ELR (cell line): ENCODE results near the gene PKHD1.
"Not testable (repeated sequence)": the region's sequence is repeated elsewhere in the genome, so short reads cannot be mapped to it uniquely, and the experiment has no call there.

ENCODE experiments used
- DNase-seq: peaks from one replicate; pipeline ENCODE4 v3.0.0-alpha.2; 2015; ENCODE audit warnings: low read depth

PKHD1 gene

DNA sequence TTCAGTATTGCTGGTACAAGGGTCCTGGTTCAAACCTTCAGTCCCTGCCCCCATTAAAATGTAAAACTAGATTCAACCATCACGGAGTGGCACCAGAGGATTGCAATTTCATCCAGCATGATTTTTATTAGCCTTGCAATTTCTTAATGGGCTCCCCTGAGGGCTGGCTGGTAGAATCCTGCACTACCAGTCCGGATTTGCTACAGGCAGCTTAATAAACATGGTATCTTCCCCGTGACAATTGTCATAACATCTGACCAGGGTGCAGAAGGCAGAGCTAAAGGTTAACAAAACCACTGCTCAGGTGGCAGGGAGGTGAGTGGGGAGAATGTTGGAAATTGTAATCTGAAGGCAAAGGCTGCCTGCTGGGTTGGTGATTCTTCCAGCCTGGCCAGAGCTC, 94.5 kb downstream of the PKHD1 start:
- DNase-seq = no peak

DNA sequence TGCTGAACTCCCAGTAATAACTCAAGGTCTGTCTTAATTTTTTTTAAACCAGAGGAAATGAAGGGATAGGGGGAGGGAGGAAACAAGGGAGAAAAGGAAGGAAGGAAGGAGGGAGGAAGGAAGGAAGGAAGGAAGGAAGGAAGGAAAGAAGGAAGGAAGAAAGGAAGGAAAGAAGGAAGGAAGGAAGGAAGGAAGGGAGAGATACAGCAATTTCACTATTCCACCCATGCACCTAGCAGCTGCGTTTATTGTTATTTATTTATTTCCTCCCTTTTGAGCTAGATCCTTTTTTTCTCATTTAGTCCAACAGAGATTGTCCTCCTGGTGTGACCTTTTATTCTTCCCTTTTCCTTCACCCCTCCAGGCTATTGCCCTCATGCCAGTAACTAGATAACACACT, 97.6 kb downstream of the PKHD1 start:
- DNase-seq = no peak

DNA sequence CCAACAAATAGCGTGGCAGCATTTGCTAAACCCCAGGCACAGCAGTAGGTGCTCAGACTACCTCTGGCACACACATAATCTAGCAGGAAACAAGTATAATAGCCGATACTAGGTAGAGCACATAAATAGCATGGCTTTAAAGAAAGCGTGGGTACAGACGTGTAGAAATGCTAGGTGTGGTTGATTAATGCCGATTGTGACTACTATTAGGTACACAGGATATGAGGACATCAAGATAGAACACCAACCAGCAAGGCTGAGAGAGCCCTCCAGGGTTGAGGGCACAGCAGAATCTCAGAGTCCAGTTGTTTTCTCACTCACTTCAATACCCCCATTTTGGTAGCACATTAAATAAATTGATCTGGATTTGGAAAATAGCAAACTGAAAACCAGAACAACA, 100.5 kb downstream of the PKHD1 start:
- DNase-seq = no peak

DNA sequence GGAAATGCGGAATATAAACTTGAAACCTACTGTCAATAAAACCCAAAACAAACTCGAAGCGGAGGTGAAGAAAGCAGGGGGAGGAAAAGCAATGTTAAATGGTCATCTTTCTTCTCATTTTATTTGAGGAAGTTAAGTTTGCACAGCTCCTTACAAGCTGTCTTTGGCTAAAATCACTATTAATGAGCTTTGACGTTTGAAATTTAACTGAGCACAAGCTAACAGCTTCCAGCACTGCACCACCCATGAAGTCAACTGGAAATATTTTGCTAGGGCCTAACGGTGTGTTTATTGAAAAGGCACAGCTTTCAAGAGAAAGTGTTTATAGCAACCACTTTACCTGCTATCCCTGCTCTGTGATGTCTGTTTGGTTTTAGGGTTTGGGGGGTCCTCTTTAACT, 103.8 kb downstream of the PKHD1 start:
- no peak for DNase-seq

DNA sequence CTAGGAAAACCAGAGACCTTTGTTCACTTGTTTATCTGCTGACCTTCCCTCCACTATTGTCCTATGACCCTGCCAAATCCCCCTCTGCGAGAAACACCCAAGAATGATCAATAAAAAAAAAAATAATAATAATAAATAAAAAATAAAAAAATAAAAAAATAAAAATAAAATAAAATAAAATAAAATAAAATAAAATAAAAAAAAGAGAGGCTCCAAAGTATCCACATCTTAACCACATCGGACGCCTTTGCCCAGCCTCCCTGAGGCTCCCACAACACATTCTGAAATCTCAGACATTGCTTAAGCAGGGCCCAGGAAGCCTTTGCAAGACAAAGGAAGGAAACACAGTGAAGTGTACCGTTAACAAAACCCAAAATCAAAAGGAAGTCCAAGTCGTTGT, 104.7 kb downstream of the PKHD1 start:
- not testable (repeated sequence) for DNase-seq

DNA sequence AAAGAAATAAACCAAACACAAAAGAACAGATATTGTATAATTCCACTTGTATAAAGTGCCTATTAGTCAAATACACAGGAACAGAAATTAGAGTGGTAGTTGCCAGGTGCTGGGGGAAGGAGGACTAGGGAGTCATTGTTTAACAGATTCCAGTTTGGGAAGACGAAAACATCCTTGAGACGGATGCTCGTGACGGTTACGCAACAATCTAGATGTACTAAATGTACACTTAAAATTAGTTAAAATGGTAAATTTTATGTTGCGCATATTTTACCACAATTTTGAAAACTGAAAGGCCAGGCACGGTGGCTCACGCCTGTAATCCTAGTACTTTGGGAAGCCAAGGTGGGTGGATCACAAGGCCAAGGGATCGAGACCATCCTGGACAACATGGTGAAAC, 111.0 kb downstream of the PKHD1 start:
- no peak for DNase-seq

DNA sequence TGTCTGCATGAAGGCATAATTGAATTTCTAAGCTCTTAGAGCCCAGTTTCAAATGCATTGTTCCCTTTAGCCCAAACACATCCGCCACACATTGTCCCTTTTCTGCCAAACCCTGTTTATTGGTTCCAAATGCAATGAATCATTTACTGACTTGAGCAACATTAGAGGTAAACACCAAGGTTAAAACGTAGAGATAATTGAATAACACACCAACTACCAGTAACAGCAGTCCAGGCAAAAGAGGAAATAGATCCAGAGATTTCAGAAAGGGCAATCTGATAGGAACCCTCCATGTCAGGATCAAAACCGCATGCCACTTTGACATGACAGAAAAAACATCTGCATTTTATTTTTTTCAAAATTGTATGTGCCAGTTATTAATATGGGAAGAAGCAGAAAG, 114.8 kb downstream of the PKHD1 start:
- no peak for DNase-seq

DNA sequence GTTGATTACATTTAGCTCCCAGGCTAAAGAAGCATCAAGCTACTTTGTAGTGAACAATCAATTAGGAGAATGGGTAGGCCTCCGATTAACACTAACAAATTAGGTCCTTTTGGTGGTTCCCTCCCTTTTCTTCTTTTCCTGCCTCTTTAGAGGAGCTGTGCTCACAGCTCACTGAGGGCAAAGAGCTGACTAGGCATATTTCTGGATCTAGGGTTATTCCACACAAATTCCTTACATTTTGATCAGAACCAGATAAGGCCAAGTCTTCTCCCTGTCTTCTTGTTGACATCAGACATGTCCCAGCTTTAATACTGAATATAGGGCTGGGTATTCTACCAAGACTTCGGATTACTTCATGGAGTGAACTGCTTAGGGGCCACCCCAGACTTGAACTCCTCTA, 119.1 kb downstream of the PKHD1 start:
- no peak for DNase-seq

DNA sequence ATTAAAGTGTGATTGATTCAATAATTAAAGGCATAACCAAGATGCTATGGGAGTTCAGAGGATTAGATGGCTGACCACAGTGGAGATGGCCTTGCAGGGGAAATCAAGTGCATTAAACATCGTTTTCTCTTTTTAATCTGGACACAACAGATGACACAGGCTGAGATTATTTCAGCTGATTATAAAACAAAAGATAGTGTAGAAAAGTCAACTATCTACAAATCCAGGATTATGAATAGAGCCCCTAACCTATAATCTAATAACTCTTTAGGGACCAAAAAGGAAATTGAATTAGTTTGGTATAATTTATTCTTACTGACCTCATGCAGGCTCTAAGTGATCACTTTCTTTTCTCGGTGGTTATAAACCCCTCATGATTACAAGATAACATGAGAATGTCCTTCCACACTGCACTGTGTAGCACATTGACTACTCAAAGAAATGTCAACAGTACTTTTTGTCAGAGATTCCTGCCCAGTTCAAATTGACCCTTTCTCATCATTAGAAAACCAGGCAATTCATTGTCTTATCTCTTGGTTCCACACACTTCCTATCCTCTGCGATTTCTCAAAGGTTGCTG, 122.1 kb downstream of the PKHD1 start:
- DNase-seq = no peak

DNA sequence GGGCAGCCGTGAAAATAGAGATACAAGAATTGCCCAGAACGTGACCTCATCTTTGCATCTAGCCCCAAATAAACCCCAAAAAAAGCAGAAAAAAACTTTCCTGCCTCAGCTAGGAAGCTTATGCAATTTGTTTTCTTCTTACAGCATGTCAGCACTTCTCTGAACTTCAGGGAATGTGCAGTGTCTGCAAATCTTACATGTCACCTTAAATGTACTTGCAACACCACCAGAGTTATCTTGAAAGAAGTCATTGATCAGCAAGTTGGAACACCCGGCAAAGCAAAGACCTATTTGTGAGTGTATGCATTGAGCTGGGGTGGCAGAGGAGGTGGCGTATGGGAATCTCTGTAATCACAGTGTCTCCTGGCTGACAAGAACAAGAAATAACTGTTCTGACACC, 123.4 kb downstream of the PKHD1 start:
- no peak for DNase-seq

DNA sequence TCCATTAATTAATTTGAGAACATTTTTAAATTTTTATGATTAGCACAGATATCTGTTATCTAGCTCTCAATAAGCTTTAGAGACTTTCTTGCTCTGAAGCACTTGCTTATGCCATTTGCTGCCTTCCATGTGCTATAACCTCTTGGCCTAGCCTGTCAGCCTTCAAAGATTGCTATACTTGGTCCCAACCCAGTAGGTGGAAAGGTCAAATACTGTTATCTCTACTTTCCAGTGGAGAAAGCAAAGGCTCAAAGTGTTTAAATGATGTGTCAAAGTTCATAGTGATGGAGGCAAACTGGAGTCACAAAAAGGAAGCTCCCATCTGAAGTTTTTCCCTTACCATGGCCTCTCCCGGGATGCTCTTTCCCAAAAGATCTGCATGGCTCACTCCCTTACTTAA, 125.1 kb downstream of the PKHD1 start:
- DNase-seq = no peak

DNA sequence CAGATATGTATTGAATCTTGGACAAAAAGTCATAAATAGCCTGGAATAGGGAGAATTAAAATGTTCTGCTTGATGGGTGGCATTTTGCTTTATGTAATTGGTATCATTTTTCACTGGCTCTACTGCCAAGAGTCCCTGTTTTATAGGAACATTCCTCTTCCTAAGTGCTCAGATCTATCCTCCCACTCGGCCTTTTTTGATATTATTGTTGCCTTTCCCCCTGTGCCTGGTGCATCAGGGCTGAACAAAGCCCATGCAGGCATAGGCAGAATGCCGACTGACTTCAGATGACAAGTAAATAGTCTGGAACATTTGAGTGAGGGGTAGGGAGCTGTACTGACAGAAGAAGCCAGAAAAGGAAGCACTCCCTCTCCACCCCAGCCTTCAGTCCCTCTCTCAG, 127.0 kb downstream of the PKHD1 start:
- DNase-seq = no peak

DNA sequence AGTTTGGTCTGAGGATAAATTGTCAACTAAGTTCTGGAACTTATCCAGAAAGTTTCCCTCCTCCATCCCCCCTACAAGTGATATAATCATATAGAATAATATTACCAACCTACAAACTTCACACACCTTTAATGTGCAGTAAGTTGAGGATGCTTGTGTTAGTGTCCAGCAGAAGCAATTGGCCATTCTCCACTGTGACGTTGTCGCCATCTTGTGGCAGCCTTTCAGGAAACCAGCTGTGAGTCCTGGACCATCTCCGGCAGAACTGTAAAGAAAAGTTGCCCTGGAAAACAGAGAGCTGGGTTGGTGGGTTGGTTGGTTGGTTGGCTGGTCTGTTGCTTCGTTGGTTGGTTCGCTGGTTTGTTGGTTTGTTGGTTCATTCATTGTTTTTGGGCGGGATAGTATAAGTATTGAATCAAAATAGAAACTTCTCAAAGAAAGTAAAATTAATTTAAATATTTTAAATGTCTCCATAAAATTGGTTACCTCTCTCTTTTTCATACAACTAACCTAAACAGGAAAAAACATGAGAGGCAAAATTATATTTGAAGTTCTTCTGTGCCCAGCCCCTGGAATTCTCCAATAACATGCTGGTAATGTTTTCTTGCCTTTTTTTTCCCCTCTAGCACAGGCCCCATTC, 127.5 kb downstream of the PKHD1 start:
- DNase-seq = peak; percentile 56

DNA sequence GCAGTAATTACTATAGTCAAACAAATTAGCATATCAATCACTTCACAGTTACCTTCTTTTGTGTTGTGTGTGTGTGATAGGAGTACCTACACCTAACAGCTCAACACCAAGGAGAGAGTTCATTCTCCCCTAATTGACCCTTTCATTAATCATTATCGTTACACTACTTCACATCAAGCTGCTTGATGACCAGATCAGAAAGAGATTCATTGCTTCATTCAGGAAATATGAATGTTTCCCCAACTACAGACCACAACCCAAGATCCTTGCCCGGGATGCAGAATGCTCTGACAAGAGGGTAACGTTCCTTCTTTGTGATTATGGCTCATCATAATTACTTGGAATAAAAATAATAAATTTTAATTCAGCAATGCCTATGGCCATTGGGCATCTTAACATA, 132.7 kb downstream of the PKHD1 start:
- no peak for DNase-seq

DNA sequence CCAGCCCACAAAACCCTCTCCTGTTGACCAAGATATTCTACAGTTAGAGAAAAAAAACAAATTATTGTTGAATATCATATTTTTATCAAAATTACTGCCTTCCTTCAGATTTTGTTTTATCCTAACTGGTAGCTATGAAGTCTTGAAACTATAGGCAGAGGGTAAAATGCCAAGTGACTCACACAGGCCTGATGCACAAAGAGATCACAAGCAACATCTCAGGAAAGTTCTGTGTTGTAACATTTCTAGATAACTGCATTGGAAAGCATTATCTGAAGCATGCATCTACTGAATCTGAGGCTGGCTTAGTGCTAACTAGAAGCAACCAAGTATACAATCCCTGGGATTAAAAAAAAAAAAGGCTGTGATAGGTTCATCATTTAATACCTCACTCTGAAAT, 134.2 kb downstream of the PKHD1 start:
- DNase-seq = no peak

DNA sequence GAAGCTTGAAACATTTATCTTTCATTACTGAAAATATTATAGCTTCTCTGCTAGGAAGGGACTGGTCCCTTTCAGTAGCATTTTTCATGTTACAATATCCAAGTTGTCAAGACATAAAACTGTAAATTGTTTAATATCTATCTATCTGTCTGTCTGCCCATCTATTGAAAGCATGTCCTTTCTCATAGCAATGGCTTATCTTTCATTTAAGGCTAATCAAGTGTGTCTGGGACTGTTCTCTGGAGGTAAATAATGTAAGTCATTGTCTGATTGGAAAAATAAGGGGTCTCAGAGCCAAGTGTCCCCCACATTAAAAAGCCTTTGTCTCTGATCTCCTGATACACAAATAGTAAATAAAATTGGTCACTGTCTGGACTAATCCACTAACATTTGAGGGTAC, 135.5 kb downstream of the PKHD1 start:
- no peak for DNase-seq

DNA sequence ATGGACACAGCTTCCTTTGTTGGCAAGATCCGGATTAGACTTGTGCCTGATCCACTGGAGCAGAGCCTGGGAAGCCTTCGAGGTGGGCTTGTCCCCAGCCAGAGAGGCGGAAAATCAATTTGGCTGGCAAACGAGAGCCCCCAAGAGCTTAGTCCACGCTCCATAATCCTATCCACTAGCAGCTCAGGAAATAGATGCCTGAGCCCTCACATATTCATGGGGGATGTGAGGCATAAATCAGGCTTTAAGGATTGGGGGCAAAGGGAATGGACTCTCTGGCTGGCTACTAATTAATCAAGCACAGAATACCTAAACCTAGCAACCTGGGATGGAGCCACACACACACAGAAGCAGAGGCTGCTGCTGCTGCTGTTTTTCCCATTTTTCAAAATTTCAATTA, 137.9 kb downstream of the PKHD1 start:
- DNase-seq = no peak

DNA sequence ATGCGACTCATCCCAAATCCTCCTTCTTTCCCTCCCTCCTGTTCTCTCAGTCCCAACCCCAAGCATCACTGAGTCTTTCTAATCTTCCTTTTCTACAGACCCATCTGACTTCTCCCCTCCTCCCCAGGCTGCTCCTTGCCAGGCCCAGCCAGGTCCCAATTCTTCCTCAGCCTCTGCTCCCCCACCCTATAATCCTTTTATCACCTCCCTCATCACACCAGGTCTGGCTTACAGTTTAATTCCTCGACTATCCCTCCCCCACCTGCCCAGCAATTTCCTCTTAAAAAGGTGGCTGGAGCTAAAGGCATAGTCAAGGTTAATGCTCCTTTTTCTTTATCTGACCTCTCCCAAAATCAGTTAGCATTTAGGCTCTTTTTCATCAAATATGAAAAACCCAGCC, 147.7 kb downstream of the PKHD1 start:
- DNase-seq = not testable (repeated sequence)

DNA sequence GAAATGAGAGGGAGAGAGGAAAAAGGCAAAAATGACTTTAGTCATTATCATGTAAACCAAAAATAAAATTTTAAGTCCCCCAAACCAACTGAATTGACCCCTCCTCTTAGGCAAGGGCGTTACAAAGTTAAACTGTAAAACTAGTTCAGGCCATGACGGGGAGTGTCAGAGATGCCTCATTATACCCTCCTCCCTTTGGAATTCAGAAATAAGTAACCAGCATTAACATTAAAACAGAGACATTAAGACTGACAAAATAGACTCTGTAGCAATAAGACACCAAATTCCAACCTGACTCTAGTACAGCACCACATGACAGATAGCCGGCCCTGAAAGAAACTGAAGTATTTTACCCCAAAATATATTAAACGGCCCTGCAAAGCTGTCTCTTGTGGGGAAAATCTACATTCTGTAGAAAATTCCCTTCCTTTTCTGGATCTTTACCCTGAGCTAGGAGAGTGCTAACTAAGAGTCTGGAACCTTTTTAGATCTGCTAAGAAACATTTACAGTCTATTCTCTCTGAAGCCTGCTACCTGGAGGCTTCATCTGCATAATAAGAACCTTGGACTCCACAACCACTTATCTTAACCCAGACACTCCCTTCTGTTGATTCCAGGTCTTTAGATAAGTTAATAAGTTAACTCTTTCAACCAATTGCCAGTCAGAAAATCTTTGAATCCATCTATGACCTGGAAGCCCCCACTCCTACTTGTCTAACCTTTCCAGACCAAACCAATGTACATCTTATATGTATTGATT, 150.7 kb downstream of the PKHD1 start:
- no peak for DNase-seq

DNA sequence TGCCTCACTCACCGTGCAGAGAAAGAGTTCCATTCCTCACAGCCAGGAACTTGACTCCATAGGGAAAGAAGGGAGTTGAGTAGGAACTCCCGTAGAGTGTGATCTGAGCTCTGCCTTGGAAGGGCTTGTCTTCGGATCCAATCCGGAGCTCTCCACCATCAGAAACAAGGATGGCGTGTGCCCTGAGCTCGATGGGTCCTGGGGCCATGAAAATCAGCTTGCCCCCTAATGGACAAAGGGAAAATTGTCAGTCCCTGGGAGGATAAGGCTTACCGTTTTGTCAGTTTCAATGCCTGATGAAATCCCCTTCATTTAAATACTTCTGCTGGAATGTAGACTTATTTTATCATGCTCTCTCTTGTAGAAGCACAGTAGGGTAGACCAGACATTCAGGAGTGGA, 153.3 kb downstream of the PKHD1 start:
- peak; percentile 19 for DNase-seq

DNA sequence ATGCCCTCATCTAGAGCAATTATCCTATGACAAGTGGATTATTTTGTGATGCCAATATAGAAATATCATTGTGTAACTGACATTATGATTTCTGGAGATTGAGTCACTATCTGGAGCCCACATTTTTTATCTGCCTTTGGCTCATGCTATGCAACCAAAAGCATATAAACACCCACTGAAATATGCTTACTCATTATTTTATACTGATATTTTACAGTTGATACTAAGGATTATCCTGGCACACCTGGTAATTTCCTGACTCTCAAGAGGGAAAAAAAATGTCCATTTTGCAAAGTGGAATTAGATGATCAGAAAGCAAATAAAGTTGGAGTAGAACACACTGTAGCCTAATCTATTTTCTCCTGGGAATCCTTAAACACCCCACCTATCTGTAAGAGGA, 154.5 kb downstream of the PKHD1 start:
- no peak for DNase-seq

DNA sequence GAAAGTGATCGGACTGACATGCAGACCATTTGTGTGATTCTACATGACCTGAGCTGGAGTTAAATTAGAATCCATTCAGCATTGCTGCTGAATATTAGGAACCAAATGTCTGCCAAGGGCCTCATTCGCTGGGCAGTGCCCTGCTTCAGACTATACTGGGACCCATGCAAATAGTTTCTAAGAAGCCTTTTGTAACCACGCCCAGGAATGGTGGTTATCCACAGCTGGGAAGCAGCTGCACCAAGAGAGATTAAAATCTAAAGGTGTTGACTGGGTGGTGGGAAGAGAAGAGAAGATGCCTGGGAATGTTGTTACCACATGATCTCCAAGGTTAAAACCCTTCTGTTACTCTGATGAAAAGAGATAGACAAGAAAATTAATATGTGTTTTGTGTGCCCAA, 156.8 kb downstream of the PKHD1 start:
- no peak for DNase-seq

DNA sequence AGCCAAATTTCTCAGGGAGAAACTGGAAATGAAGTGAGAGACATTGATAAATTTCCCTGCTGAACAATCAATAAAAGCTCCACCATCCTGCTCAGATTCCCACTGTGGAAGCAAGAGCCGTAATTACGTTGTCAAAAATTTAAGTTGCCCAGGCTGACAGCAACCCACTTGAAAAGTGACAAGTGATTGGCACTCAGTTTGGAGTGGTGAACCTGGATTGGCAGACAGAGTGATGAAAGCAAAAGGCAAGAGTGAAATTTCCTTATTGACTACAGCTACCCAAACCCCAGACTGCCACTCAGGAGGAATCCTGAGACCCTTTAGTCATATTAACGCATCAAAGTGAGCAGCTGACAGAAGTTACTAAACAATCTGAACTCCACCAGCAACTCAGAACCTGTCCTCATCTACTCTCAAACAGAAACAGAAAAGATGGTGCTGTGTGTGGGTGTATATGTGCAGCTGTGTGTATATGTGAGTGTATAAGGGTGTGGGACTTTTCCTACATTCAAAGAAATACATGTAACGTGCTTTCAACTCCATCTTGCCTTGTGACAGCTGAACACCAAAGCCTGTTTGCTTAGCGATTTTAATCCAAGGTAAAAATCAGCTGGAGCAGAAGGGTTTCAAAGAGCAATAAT, 157.4 kb downstream of the PKHD1 start:
- DNase-seq = no peak
